ENCODE data around the gene PTPRN2. TPM values are rescaled to one million over a fixed set of nuclear protein-coding genes. Genes with fewer than 3 reads are reported as not detected.

PTPRN2 gene
- total and polyA plus RNA-seq, 2 of the 8 experiments (the other 6 are each of a cell fraction or from before 2014, with no cell fraction given), result 2.6 to 4.5 TPM

DNA sequence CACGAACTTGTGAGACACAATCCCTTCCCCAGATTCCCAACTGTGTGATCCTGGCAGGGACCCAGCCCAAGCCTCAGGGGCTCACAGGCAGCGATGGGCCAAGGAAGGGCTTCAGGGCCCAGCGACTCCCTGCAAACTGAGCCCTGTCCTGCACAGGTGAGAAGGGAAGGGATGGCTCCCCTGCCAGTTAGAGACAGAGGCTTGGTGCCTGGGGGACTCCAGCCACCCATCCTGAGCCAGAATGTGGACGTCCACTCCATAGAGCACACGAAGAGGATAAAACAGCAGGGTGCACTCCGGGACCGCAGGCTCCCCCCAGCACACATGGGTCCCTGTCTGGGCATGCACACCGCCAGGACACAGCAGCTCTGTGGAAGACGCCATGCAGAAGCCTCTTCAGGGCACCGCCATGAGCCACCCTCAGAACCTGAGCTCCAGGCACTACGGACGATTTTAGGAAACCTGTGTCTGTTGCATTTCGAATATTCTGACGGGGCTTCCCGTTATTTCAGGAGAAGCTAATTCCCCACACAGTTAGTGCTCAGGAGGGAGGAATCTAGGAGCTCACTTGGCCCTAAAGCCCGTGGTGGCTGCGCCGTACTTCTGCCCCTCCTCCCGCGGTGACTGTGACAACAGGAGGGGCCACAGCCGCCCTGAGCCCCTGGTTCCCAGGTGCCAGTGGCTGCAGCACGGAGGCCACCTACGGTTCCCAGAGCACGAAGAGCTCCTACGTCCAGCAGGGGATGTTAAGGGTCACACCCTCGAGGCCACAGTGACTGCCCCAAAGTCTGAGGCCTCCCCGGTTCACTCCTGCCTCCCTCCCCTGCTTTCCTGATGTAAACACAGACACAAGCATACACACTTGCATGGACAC is 326.0 kb downstream of the PTPRN2 start:
- Histone ChIP-seq H3K79me2 (ENCODE audit: control insufficient read depth in 1 of 2, insufficient read depth in 2 of 2, low read length in 2 of 2) (peaks cover 0 to 9% of the 10 kb centered on the region in 2 experiments; a peak in 2 of 4 replicates), H3K79me1 (ENCODE audit: low read depth, low read length) (peaks cover 3% of the 10 kb centered on the region), H3K23me2 (ENCODE audit: low read depth, low read length) (peaks cover 12% of the 10 kb centered on the region), H4K20me1 (replicated peaks in 1 of 2; ENCODE audit: control insufficient read depth in 1 of 2, insufficient read depth in 2 of 2, low read length in 2 of 2) (peaks cover 0 to 12% of the 10 kb centered on the region in 2 experiments), H4K8ac (ENCODE audit: extremely low read depth, insufficient read depth, low read length) (no peak overlapping the region), H4K91ac (replicated peaks; ENCODE audit: insufficient read length, low read length) (peak overlapping the region; percentile 97), H2BK20ac (ENCODE audit: low read length) (no peak overlapping the region), H4K5ac (ENCODE audit: insufficient read length, low read depth, low read length) (no peak overlapping the region), H3K9me3 (ENCODE audit: insufficient read depth in 2 of 2, low read depth in 1 of 2, low read length in 1 of 2) (peaks cover 29 to 75% of the 10 kb centered on the region in 2 experiments), H3K14ac (ENCODE audit: insufficient read length) (no peak overlapping the region), H2AFZ (ENCODE audit: low read length) (no peak overlapping the region), H2BK12ac (ENCODE audit: low read depth, low read length) (0 out of 2 replicates have a peak overlapping the region, but pooled peaks have one; percentile 71), H3K9ac (replicated peaks in 1 of 4; ENCODE audit: extremely low read depth in 1 of 4, low read depth in 3 of 4, low read length in 3 of 4) (no peak overlapping the region), H3K27me3 (replicated peaks in 1 of 4; ENCODE audit: control insufficient read depth in 3 of 4, extremely low read depth in 1 of 4, insufficient read depth in 3 of 4, low read length in 3 of 4) (no peaks in the 10 kb centered on the region), H3K4me1 (replicated peaks in 1 of 4; ENCODE audit: control insufficient read depth in 3 of 4, insufficient read depth in 4 of 4, low read length in 3 of 4) (peaks cover 0 to 3% (median 0%) of the 10 kb centered on the region in 4 experiments; a peak in 1 of 7 replicates), H3K36me3 (ENCODE audit: control insufficient read depth in 2 of 4, insufficient read depth in 4 of 4, low read length in 3 of 4) (peaks cover 0 to 8% (median 0%) of the 10 kb centered on the region in 4 experiments; a peak in 1 of 8 replicates), H2BK15ac (ENCODE audit: low read length) (no peak overlapping the region), H2AK5ac (ENCODE audit: low read depth, low read length) (peak overlapping the region; percentile 98; the same call in 1 of the 2 replicates), H3K23ac (ENCODE audit: insufficient read length) (no peak overlapping the region), H3K27ac (ENCODE audit: low read depth, low read length) (no peak overlapping the region), H3K4me3 (ENCODE audit: extremely low read depth in 1 of 4, insufficient read depth in 2 of 4, low read depth in 3 of 4, low read length in 4 of 4) (no peak overlapping the region), H3K56ac (replicated peaks; ENCODE audit: insufficient read length, low read depth, low read length) (peak overlapping the region; percentile 96), H2BK5ac (ENCODE audit: low read depth, low read length) (peak overlapping the region; percentile 37; the same call in 1 of the 2 replicates), H3K4ac (replicated peaks; ENCODE audit: insufficient read length, low read depth, low read length) (no peak overlapping the region), H2BK120ac (replicated peaks; ENCODE audit: low read depth, low read length) (no peak overlapping the region), H3K4me2 (ENCODE audit: insufficient read depth in 1 of 2, low read depth in 2 of 2, low read length in 2 of 2) (no peak overlapping the region), H3K18ac (ENCODE audit: extremely low read depth, low read length) (peak overlapping the region; percentile 32)
- WGBS, 2 experiments (ENCODE audit: extremely low coverage in 1 of 2, insufficient coverage in 1 of 2, insufficient read length in 1 of 2, insufficient replicate concordance in 2 of 2, low coverage in 1 of 2, low lambda C conversion rate in 2 of 2, missing lambda C conversion rate in 1 of 2), result 87% methylated on average over 27 of the region's 27 CpGs; no CpG with 5 or more reads in 1 of the 2 experiments
- FAIRE-seq, result no peak
- no peak for DNase-seq (ENCODE audit: low read depth in 1 of 2, low spot score in 2 of 2)
- ChIA-PET POLR2A (ENCODE audit: partially characterized antibody) (no interaction called here), CTCF (ENCODE audit: partially characterized antibody) (interaction anchor here (1.3 to 1.7 kb wide), 2 partner anchors 24 to 93 kb away, joined by 3 to 4 read pairs; no protein-coding TSS in a partner anchor)
- TF ChIP-seq CEBPB (IDR thresholded peaks at IDR 0.05; ENCODE audit: low read depth, low read length) (no peak), KDM5A (IDR thresholded peaks at IDR 0.05; ENCODE audit: low read length) (no peak), BCL11A (IDR thresholded peaks at IDR 0.05; ENCODE audit: low read depth in 2 of 2, low read length in 2 of 2) (no peak), SRF (IDR thresholded peaks at IDR 0.05; ENCODE audit: low read depth, low read length) (no peak), KDM1A (IDR thresholded peaks at IDR 0.05; ENCODE audit: borderline replicate concordance, low read length) (no peak)
- TF ChIP-seq, protein P1, sequence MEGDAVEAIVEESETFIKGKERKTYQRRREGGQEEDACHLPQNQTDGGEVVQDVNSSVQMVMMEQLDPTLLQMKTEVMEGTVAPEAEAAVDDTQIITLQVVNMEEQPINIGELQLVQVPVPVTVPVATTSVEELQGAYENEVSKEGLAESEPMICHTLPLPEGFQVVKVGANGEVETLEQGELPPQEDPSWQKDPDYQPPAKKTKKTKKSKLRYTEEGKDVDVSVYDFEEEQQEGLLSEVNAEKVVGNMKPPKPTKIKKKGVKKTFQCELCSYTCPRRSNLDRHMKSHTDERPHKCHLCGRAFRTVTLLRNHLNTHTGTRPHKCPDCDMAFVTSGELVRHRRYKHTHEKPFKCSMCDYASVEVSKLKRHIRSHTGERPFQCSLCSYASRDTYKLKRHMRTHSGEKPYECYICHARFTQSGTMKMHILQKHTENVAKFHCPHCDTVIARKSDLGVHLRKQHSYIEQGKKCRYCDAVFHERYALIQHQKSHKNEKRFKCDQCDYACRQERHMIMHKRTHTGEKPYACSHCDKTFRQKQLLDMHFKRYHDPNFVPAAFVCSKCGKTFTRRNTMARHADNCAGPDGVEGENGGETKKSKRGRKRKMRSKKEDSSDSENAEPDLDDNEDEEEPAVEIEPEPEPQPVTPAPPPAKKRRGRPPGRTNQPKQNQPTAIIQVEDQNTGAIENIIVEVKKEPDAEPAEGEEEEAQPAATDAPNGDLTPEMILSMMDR (IDR thresholded peaks at IDR 0.05; ENCODE audit: control extremely low read depth in 1 of 3, insufficient read depth in 1 of 3, low read depth in 1 of 3, low read length in 3 of 3), result no peak

Measured in H1 (cell line).